Heart left ventricle (tissue), 16 donors: ENCODE results near the gene SMG9. TPM values are rescaled to one million over a fixed set of nuclear protein-coding genes. Genes with fewer than 3 reads are reported as not detected.

Experiments
- ATAC-seq, 4 donors: fragments of 200-7000 bp; cut with Tn5 transposase; one replicate each; pipeline ENCODE4 v1.9.1; 2020 to 2022; ENCODE audit warnings: moderate library complexity in 4 of 4, mild to moderate bottlenecking in 3 of 4, moderate number of reproducible peaks in 1 of 4
- DNase-seq, 5 donors: peaks; one replicate each; pipeline ENCODE4 v3.0.0-alpha.2; 2020
- H3K27ac ChIP-seq, 12 donors: fragments of 200-600 bp; sonication (generic) in 4 of 12; one replicate each; pipeline versions ENCODE4 v1.5.0 to v1.8.0; 2016 to 2022; ENCODE audit warnings: mild to moderate bottlenecking in 2 of 12
- H3K27me3 ChIP-seq, 9 donors: fragments of 200-600 bp; sonication (generic) in 2 of 9; one replicate each; pipeline versions ENCODE4 v1.5.1 to v1.8.0; 2016 to 2022; ENCODE audit warnings: mild to moderate bottlenecking in 3 of 9
- H3K36me3 ChIP-seq, 9 donors: fragments of 200-600 bp; sonication (generic) in 2 of 9; one replicate each; pipeline versions ENCODE4 v1.5.0 to v1.8.0; 2018 to 2022; ENCODE audit warnings: mild to moderate bottlenecking in 2 of 9
- H3K4me1 ChIP-seq, 12 donors: fragments of 200-600 bp; sonication (generic) in 4 of 12; one replicate each; pipeline versions ENCODE4 v1.5.0 to v1.8.0; 2016 to 2022; ENCODE audit warnings: mild to moderate bottlenecking in 3 of 12
- H3K4me3 ChIP-seq, 12 donors: fragments of 200-600 bp; sonication (generic) in 4 of 12; one replicate each; pipeline versions ENCODE4 v1.5.0 to v1.8.0; 2017 to 2022; ENCODE audit warnings: mild to moderate bottlenecking in 9 of 12, moderate library complexity in 4 of 12
- H3K9me3 ChIP-seq, 12 donors: fragments of 200-600 bp; sonication (generic) in 4 of 12; one replicate each; pipeline versions ENCODE4 v1.5.0 to v1.8.0; 2016 to 2022; ENCODE audit warnings: mild to moderate bottlenecking in 1 of 12
- CTCF ChIP-seq, 12 donors: fragments of 200-600 bp; sonication (generic) in 4 of 12; IDR thresholded peaks; one replicate each; pipeline versions ENCODE4 v1.5.0 to v1.8.0; 2018 to 2022; ENCODE audit warnings: antibody characterized with exemption in 12 of 12, mild to moderate bottlenecking in 5 of 12
- POLR2A ChIP-seq, 2 donors: fragments of 450-650 bp; IDR thresholded peaks; one replicate each; pipeline ENCODE4 v1.6.1; 2017; ENCODE audit warnings: antibody characterized with exemption in 2 of 2, mild to moderate bottlenecking in 2 of 2, moderate library complexity in 2 of 2
- WGBS, 4 donors: extraction: QIAGEN DNeasy Blood & Tissue Kit in 2 of 4; methylation state at CpG; one replicate each; pipeline versions ENCODE4 v1.1.5 to v1.1.7; 2013 to 2018; 5-methylcytosine and 5-hydroxymethylcytosine counted together
- intact Hi-C, 10 donors: fragments of 100-400 bp; cut with DNase I; formaldehyde crosslinking; loops; one replicate each; pipeline versions ENCODE4 v1.11.1 to v1.14.2; 2022
- polyA plus RNA-seq, 2 donors: library from polyadenylated mRNA; stranded (reverse); fragments of 200-250 nt; gene quantifications; one replicate each; pipeline ENCODE4 v1.2.3, GENCODE V29; 2013
- total RNA-seq, 9 donors: library from RNA; depleted of rRNA in 2 of 9; stranded (reverse); fragments of >200 nt in 2 of 9; fragmentation: NEBNext Ultra II Directional in 3 of 9; extraction: Animal tissue kit (Norgen Biotek cat#: 25700) in 3 of 9; gene quantifications; one replicate each; pipeline versions ENCODE4 v1.1.0 to v1.2.4, GENCODE V29; 2016 to 2023
- donor health status: ischemic (EF 13 %, LVEDD 7.1; RV severe dilation, severe dysfunction).
- donor health status: healthy with polysubstance abuse.
- donor health status: DM: no; HTN: yes; CAD: no.
- donor health status: DM: no; HTN: no; CAD: no.
- donor health status: ischemic (EF 25% LVEDD 6.9; RV normal size, moderate dysfunction).
- donor health status: ischemic (EF 25% LVEDD 5.7; RV mildly dilated, moderate dysfunction).
- donor health status: healthy.
- donor health status: DM: yes; HTN: yes; CAD: no.
- donor health status: ischemic (EF 35%, LVEDD 5.7; RV mildly dilated, moderate dysfunction).
- donor health status: nonischemic (EF 11% LVEDD 7.7; RV severe dilation, severe dysfunction).
- donor health status: DM: yes; HTN: yes; CAD: no.
- donor health status: PGD.
- donor health status: ischemic (EF 29% LVEDD 5.4; RV normal size, mild dysfunction).
- donor health status: nonischemic (EF 23%, LVEDD 6.1; RV moderate dilation, normal function).

SMG9 gene
- total and polyA plus RNA-seq, 11 donors, result 5.8 to 27.7 (median 14.9) TPM

GRCh38 chr19:43786665-43787064 lies 31.9 kb upstream of the SMG9 start:
- H3K36me3 ChIP-seq, result no peaks in the 10 kb centered on the region
- H3K27me3 ChIP-seq, result peaks cover 0 to 11% (median 0%) of the 10 kb centered on the region in 9 donors
- intact Hi-C loops, result loop anchor here in 4 of 10 donors (10.0 kb wide), 4 partner anchors 112 to 342 kb away; partner anchors contain the start of genes PLAUR (in 1 of the 4) and ZNF575 (in 1 of the 4)
- peaks cover 0 to 12% (median 2%) of the 10 kb centered on the region in 12 donors for H3K4me1 ChIP-seq
- ATAC-seq (no peak), DNase-seq (no peak)
- H3K9me3 ChIP-seq, result no peaks in the 10 kb centered on the region
- 24 to 58% (median 32%) methylated on average over 1 of the region's 1 CpG for WGBS, 4 donors
- TF ChIP-seq POLR2A (IDR thresholded peaks at IDR 0.05) (no peak), CTCF (IDR thresholded peaks at IDR 0.05) (no peak)
- no peak overlapping the region for H3K4me3 ChIP-seq
- no peak overlapping the region for H3K27ac ChIP-seq

- intact Hi-C loops, result loop anchor here (1.0 to 10.0 kb wide), 7 partner anchors 38 to 340 kb away; partner anchors contain the start of genes PLAUR (in 1 of the 10) and ZNF575 (in 1 of the 10)
- peaks cover 0 to 22% (median 0%) of the 10 kb centered on the region in 9 donors for H3K27me3 ChIP-seq
- H3K4me3 ChIP-seq, result peak overlapping the region in 1 of 12 donors; percentile 15
- no peaks in the 10 kb centered on the region for H3K9me3 ChIP-seq
- DNase-seq, result peak in 4 of 5 donors; percentile 45 to 56 (median 51)
- 9 to 23% (median 16%) methylated on average over 10 of the region's 10 CpGs for WGBS, 4 donors
- peak overlapping the region in 1 of 12 donors; percentile 58 for H3K27ac ChIP-seq
- ATAC-seq, result peak; percentile 33 to 86 (median 81)
- peaks cover 0 to 21% (median 2%) of the 10 kb centered on the region in 12 donors for H3K4me1 ChIP-seq
- peak; percentile 91 to 99 (median 98) for TF ChIP-seq CTCF (IDR thresholded peaks at IDR 0.05)
- no peak for TF ChIP-seq POLR2A (IDR thresholded peaks at IDR 0.05)
- H3K36me3 ChIP-seq, result no peaks in the 10 kb centered on the region
Observed at GRCh38 chr19:43784981-43785808, 30.4 kb upstream of the SMG9 start.

- intact Hi-C loops, result loop anchor here in 9 of 10 donors (2.0 to 10.0 kb wide), 6 partner anchors 37 to 340 kb away; partner anchors contain the start of genes PLAUR (in 1 of the 9) and ZNF575 (in 1 of the 9)
- H3K4me1 ChIP-seq, result peaks cover 0 to 29% (median 2%) of the 10 kb centered on the region in 12 donors
- DNase-seq, result peak in 2 of 5 donors; percentile 32 to 56
- TF ChIP-seq POLR2A (IDR thresholded peaks at IDR 0.05) (no peak), CTCF (IDR thresholded peaks at IDR 0.05) (no peak)
- H3K27ac ChIP-seq, result peak overlapping the region in 1 of 12 donors; percentile 20
- no peak overlapping the region for H3K4me3 ChIP-seq
- WGBS, 4 donors, result 58 to 71% (median 68%) methylated on average over 4 of the region's 4 CpGs
- peak in 3 of 4 donors; percentile 49 to 81 (median 56) for ATAC-seq
- no peaks in the 10 kb centered on the region for H3K9me3 ChIP-seq
- peaks cover 0 to 22% (median 0%) of the 10 kb centered on the region in 9 donors for H3K27me3 ChIP-seq
- no peaks in the 10 kb centered on the region for H3K36me3 ChIP-seq
Observed at GRCh38 chr19:43784241-43784980, 29.6 kb upstream of the SMG9 start.
